DND-41 (cell line): ENCODE results near the gene ZNRF1.

Experiments
- ATAC-seq: fragments of 200-7000 bp; cut with Tn5 transposase; 3 replicates; pipeline ENCODE4 v1.9.1; 2021; ENCODE audit warnings: low read depth; ENCODE audit not compliant: insufficient read depth
- DNase-seq: peaks from one replicate; pipeline ENCODE4 v3.0.0-alpha.2; 2020
- H2AFZ ChIP-seq: 2 replicates; pipeline ENCODE4 v1.6.0; 2012; ENCODE audit warnings: low read depth, low read length
- H3K27ac ChIP-seq: 2 replicates; pipeline ENCODE4 v1.5.1; 2012; ENCODE audit warnings: low read length, inconsistent platforms
- H3K27me3 ChIP-seq: fragments of 200-600 bp; sonication (generic); 2 replicates; pipeline ENCODE4 v1.6.0; 2012; ENCODE audit warnings: low read length, mild to moderate bottlenecking, inconsistent platforms; ENCODE audit not compliant: insufficient read depth, poor library complexity
- H3K36me3 ChIP-seq: 2 replicates; pipeline ENCODE4 v1.5.1; 2012; ENCODE audit warnings: low read length, inconsistent platforms; ENCODE audit not compliant: insufficient read depth
- H3K4me1 ChIP-seq: 2 replicates; pipeline ENCODE4 v1.5.1; 2012; ENCODE audit warnings: mild to moderate bottlenecking, low read length; ENCODE audit not compliant: insufficient read depth
- H3K4me2 ChIP-seq: 2 replicates; pipeline ENCODE4 v1.6.0; 2012; ENCODE audit warnings: mild to moderate bottlenecking, moderate library complexity, low read length, inconsistent platforms; ENCODE audit not compliant: insufficient read depth
- H3K4me3 ChIP-seq, 2 experiments: fragments of 200-600 bp in 1 of 2; shearing (Covaris generic) in 1 of 2; 2 replicates each; pipeline ENCODE4 v1.5.1; 2012 to 2016; ENCODE audit warnings: inconsistent platforms in 2 of 2, low read length in 2 of 2, mild to moderate bottlenecking in 2 of 2, low read depth in 1 of 2, moderate library complexity in 1 of 2
- H3K79me2 ChIP-seq: 2 replicates; pipeline ENCODE4 v1.6.0; 2012; ENCODE audit warnings: low read length, inconsistent platforms; ENCODE audit not compliant: insufficient read depth
- H3K9ac ChIP-seq: 2 replicates; pipeline ENCODE4 v1.6.0; 2012; ENCODE audit warnings: low read depth, mild to moderate bottlenecking, inconsistent platforms, low read length, moderate library complexity
- H3K9me3 ChIP-seq: 2 replicates; pipeline ENCODE4 v1.5.1; 2012; ENCODE audit warnings: low read length, moderate library complexity, mild to moderate bottlenecking, inconsistent platforms; ENCODE audit not compliant: insufficient read depth, severe bottlenecking
- H4K20me1 ChIP-seq: 2 replicates; pipeline ENCODE4 v1.6.0; 2012; ENCODE audit warnings: low read length; ENCODE audit not compliant: insufficient read depth
- EZH2 ChIP-seq: IDR thresholded peaks from 3 replicates; pipeline ENCODE4 v1.6.1; 2012; ENCODE audit warnings: borderline replicate concordance, low read depth, mild to moderate bottlenecking, moderate library complexity, low read length, inconsistent platforms; ENCODE audit not compliant: severe bottlenecking
- TF ChIP-seq, protein P1 (sequence below): IDR thresholded peaks from 2 replicates; pipeline ENCODE4 v1.5.1; 2012; ENCODE audit warnings: borderline replicate concordance, low read length, moderate library complexity, mild to moderate bottlenecking; ENCODE audit not compliant: poor library complexity, severe bottlenecking; ENCODE audit errors: extremely low read depth

The ZNRF1 gene

DNA sequence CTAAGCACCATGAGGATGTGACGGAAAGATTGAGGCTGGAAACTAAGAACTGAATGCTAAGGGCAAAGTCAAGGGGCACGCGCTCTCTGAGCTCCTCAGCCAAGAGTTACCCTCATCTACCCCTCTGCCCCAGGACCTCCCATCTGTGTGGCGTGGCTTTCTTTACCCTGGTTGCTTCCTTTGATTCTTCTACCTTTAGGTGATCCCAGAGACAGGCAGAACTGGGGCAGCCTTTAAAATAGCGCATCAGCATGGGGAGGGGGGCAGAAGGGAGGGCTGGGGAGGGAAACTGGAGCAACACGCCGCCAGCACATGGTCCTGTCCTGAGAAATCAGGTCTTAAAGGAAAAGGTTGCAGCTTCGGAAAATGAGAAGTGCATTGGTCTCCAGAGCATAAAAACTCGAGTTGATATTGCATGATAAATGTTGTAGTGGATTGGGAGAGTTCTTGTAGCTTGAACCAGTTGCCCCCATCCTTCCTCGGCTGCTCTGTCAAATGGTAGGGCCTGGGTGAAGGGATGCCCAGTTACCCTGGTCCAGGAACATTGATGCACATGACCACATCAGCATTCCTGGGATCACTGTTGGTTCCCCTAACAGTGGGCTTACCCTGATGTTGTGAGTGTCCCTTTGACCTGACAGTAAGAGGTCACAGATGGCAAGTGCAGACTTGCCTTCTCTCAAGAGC lies 88.0 kb downstream of the ZNRF1 start:
- DNase-seq (peak; percentile 64), ATAC-seq (peak; percentile 78)
- Histone ChIP-seq H2AFZ (no peak overlapping the region), H3K4me3 (no peak overlapping the region), H3K9ac (peak overlapping the region; percentile 14; the same call in 1 of the 2 replicates), H3K4me1 (peaks cover 85% of the 10 kb centered on the region), H3K9me3 (no peaks in the 10 kb centered on the region), H3K27ac (peak overlapping the region; percentile 75), H3K4me2 (peak overlapping the region; percentile 28; the same call in 1 of the 2 replicates), H3K79me2 (peaks cover 100% of the 10 kb centered on the region), H3K36me3 (peaks cover 56% of the 10 kb centered on the region), H4K20me1 (peaks cover 33% of the 10 kb centered on the region), H3K27me3 (no peaks in the 10 kb centered on the region)
- TF ChIP-seq EZH2, result no peak
- TF ChIP-seq, protein P1, sequence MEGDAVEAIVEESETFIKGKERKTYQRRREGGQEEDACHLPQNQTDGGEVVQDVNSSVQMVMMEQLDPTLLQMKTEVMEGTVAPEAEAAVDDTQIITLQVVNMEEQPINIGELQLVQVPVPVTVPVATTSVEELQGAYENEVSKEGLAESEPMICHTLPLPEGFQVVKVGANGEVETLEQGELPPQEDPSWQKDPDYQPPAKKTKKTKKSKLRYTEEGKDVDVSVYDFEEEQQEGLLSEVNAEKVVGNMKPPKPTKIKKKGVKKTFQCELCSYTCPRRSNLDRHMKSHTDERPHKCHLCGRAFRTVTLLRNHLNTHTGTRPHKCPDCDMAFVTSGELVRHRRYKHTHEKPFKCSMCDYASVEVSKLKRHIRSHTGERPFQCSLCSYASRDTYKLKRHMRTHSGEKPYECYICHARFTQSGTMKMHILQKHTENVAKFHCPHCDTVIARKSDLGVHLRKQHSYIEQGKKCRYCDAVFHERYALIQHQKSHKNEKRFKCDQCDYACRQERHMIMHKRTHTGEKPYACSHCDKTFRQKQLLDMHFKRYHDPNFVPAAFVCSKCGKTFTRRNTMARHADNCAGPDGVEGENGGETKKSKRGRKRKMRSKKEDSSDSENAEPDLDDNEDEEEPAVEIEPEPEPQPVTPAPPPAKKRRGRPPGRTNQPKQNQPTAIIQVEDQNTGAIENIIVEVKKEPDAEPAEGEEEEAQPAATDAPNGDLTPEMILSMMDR, result no peak

DNA sequence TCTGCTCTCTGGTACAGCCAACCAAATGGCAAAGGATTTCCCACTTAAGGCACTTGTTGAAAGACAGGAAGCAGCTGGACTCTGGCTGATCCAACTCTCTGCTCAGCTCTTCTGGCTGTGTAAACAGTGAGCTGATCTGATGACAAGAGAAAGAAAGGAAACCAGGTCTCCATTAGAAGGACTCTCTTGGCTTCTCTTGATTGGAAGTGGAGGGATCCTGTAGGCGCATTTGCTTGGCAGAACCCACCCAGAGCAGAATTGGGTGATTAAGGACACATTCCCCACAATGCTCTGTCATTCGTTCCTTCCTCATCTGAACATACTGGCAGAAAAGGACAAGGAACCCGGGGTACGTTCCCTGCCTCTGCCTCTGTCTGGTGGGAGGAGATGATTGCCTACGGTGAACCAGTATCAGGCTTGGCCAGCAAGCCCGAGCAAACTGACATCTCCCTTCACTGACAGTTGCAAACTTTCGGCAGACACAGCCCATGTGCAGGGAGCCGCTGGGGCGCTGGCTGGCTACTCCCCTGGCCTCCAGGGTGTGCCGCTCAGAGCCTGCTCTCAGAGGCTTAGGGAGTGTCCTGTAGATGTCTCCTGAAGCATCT lies 88.7 kb downstream of the ZNRF1 start:
- H3K27me3 ChIP-seq, result no peaks in the 10 kb centered on the region
- peak overlapping the region; percentile 14; the same call in 1 of the 2 replicates for H3K9ac ChIP-seq
- H2AFZ ChIP-seq, result no peak overlapping the region
- peak overlapping the region; percentile 28; the same call in 1 of the 2 replicates for H3K4me2 ChIP-seq
- peaks cover 80% of the 10 kb centered on the region for H3K4me1 ChIP-seq
- no peak for TF ChIP-seq EZH2
- TF ChIP-seq, protein P1, result no peak
- no peaks in the 10 kb centered on the region for H3K9me3 ChIP-seq
- DNase-seq, result peak; percentile 61
- H3K4me3 ChIP-seq, result no peak overlapping the region
- peak; percentile 78 for ATAC-seq
- H3K79me2 ChIP-seq, result peaks cover 100% of the 10 kb centered on the region
- peak overlapping the region; percentile 75 for H3K27ac ChIP-seq
- peaks cover 34% of the 10 kb centered on the region for H4K20me1 ChIP-seq
- peaks cover 52% of the 10 kb centered on the region for H3K36me3 ChIP-seq

- Histone ChIP-seq H2AFZ (no peak overlapping the region), H3K4me1 (peaks cover 78% of the 10 kb centered on the region), H3K4me2 (no peak overlapping the region), H3K79me2 (peaks cover 100% of the 10 kb centered on the region), H3K27me3 (no peaks in the 10 kb centered on the region), H3K9me3 (no peaks in the 10 kb centered on the region), H3K9ac (no peak overlapping the region; the same call in 1 of the 2 replicates), H3K27ac (peak overlapping the region; percentile 75), H3K4me3 (no peak overlapping the region), H4K20me1 (peaks cover 38% of the 10 kb centered on the region), H3K36me3 (peaks cover 59% of the 10 kb centered on the region)
- DNase-seq (no peak), ATAC-seq (no peak)
- no peak for TF ChIP-seq EZH2
- TF ChIP-seq, protein P1, result no peak
Observed at GRCh38 chr16:75088216-75088615, 89.4 kb downstream of the ZNRF1 start.
